GM19193 (cell line): ENCODE results near the gene UBN2.

Experiments
- POLR2A ChIP-seq: IDR thresholded peaks from 4 replicates; pipeline ENCODE4 v1.6.1; 2011; ENCODE audit not compliant: insufficient read depth, insufficient read length; ENCODE audit errors: extremely low read depth

Gene UBN2

DNA sequence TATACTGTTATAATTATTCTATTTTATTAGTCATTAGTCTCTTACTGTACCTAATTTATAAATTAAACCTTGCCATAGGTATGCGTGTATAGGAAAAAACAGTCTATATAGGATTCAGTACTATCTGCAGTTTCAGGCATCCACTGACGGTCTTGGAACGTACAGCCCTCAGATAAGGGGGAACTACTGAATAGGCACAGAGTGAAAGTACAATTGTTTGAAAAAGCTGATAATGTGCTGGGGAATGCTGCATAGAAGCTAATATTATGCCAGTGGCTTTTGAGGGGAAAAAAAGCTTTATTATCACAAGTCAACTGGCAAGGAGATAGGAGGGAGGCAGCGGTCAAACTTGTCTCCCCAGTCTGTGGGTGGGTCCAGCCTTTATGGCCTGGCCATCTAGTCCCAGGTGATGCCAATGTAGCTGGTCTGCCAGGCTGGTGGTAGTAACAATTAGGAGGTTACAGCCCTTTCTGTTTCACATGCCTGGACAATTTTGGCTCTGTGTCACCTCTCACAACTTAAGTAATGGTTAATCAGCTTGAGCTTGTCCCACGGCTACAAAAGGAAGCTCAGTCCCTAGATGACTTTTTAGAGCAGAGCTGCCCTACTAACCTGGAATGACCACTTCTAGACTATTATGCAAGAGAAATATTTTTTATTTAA lies 101.8 kb downstream of the UBN2 start:
- no peak for TF ChIP-seq POLR2A

- TF ChIP-seq POLR2A, result no peak
These were observed 103.5 kb downstream of the UBN2 start for GRCh38 chr7:139334399-139335150.

GRCh38 chr7:139339025-139339424 lies 108.0 kb downstream of the UBN2 start:
- no peak for TF ChIP-seq POLR2A

GRCh38 chr7:139339698-139340036 lies 108.6 kb downstream of the UBN2 start:
- no peak for TF ChIP-seq POLR2A

GRCh38 chr7:139340037-139340807 lies 109.2 kb downstream of the UBN2 start:
- no peak for TF ChIP-seq POLR2A

DNA sequence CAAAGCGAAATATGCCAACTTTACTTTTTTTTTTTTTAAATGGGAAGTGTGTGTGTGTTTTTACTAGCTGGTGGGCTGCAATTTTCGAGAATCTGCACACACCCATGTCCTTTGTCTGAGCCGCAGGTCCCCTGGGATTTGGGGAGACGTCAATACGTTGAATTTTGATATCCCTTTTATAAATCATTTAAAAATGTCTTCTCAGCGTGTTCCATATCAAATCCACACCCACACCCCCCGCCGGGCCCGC lies 109.7 kb downstream of the UBN2 start:
- TF ChIP-seq POLR2A, result no peak

DNA sequence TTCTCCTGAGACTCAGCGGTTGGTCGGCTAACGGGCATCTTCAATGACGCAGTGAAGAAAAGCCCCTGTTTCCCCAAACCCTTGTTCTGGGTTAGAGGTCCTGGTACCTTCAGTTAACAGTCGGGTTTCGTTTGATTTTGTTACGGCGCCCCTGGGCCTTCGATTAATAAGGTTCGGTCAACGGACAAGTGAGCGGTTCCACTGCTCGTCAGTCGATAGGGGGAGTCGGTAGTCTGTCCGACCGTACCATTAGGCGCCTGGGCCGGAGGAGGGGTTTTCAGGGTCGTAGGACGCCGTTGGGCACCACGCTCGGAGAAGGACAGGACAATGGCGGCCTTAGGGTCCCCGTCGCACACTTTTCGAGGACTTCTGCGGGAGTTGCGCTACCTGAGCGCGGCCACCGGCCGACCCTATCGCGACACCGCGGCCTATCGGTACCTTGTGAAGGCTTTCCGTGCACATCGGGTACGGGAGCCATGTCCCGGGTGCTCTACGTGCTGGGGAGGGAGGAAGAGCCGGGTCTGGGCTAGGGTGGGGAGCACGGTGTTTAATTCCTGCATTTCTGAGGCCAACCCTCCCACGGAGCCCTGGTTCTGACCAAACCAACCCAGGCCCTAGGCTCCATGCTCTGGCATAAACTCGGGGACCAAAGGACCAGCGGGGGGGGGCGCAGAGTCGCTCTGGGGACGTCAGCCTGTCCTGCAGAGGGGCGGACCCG lies 110.2 kb downstream of the UBN2 start, which contains the start of gene FMC1:
TSS of gene FMC1 (plus strand) at position 280 of the 718 bp plus-strand sequence. CDS start at position 328, 48 bp downstream.
- peak; percentile 68 for TF ChIP-seq POLR2A

DNA sequence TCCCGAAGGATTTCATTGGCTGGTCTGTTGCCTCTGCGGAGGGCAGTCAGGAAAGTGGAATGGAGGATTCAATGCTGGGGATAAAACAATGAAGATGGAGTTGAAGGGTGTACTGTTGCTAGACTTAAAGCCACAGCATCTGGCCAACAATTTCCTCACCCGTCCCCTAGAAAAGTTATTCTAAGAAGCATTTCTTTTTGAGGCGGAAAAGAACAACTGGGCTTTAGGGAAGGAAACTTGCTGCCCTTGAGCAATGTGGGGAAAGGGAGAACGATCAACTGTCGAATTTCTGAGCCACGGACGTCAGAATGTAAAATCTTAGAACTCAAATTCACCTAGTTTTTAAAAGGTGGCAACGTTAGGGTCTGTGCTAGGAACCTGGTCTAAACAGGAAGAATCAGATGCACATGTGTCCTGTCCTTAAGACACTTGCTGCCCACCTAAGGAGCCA lies 110.8 kb downstream of the UBN2 start:
- TF ChIP-seq POLR2A, result no peak

DNA sequence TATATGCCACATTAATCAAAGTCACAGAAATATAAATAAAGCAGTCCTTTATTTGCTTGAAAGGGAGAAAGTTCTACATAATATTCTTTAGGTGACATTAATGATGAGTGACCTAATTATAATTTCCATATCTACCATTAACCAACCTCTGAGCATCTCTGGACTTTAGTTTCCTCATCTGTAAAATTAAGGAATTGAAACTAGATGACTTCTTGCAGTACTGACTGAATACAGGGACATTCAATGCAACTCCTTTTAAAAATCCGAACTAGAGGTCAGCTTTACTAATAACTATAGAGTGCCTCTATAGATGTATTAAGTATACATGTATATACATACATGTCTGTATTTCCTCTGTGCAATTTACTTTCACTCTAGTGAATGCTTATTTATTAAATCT lies 114.0 kb downstream of the UBN2 start:
- TF ChIP-seq POLR2A, result no peak

DNA sequence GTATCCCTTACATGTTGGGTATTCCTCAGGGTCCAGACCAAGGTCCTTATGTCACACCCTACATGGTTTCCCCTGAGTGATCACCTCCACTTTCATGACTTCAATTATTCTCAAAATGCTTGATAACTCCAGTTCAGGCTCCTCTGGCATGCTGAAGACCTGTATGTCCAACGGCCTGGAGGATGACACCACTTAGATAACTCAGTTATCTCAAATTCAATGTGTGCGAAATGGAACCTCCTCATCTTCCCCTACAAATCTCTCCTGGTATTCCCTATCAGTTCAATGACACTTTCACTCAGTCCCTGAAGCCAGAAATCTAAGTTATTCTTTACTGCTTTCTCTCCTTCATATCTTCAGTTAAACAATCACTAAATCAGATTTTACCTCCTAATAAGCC lies 120.0 kb downstream of the UBN2 start:
- TF ChIP-seq POLR2A, result no peak

DNA sequence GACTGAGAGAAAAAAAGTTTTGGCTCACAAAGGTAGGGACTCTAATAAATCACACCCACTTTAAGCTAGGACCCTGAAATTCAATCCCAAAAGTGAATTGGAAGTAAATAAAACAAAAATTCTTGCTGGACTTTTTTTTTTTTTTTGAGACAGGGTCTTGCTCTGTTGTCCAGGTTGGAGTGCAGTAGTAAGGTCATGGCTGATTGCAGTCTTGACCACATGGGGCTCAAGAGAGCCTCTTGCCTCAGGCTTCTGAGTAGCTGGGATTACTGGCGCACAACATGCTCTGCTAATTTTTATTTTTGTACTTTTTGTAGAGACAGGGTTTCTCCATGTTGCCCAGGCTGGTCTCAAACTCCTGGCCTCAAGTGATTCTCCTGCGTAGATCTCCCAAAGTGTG lies 123.7 kb downstream of the UBN2 start:
- no peak for TF ChIP-seq POLR2A

GRCh38 chr7:139355320-139355719 lies 124.3 kb downstream of the UBN2 start:
- TF ChIP-seq POLR2A, result no peak
